Suppressor macrophage treated with lipopolysaccharide for 4 hours (primary cell): ENCODE data around the gene TMEM40.
A peak's percentile ranks its signal among the peaks of the same experiment; 100 is the strongest.
"Not testable (repeated sequence)": the region's sequence is repeated elsewhere in the genome, so short reads cannot be mapped to it uniquely, and the experiment has no call there.

ENCODE experiments used
- DNase-seq: peaks from one replicate; pipeline ENCODE4 v3.0.0-alpha.2; 2020

The TMEM40 gene

GRCh38 chr3:12759097-12759679, at the start of gene TMEM40:
Gene TMEM40 (minus strand): TSS chr3:12759259. CDS start chr3:12749832, 9,427 bp downstream.
- no peak for DNase-seq

- DNase-seq = no peak
These were observed 49.5 kb upstream of the TMEM40 start for GRCh38 chr3:12808587-12808986.

- DNase-seq = no peak
These were observed 48.7 kb upstream of the TMEM40 start for GRCh38 chr3:12807601-12808359.

GRCh38 chr3:12807066-12807465, 48.0 kb upstream of the TMEM40 start:
- DNase-seq = no peak

- DNase-seq = no peak
These were observed 44.3 kb upstream of the TMEM40 start for GRCh38 chr3:12803371-12803770.

- DNase-seq = no peak
These were observed 40.7 kb upstream of the TMEM40 start for GRCh38 chr3:12799525-12800440.

- no peak for DNase-seq
These were observed 39.6 kb upstream of the TMEM40 start for GRCh38 chr3:12798559-12799179.

- no peak for DNase-seq
These were observed 39.0 kb upstream of the TMEM40 start for GRCh38 chr3:12797892-12798558.

GRCh38 chr3:12797124-12797891, 38.2 kb upstream of the TMEM40 start:
- no peak for DNase-seq

GRCh38 chr3:12796171-12797123, 37.4 kb upstream of the TMEM40 start, which contains the start of gene CAND2:
Gene CAND2 (plus strand): TSS chr3:12796680. CDS start chr3:12796721, 41 bp downstream.
- peak; percentile 19 for DNase-seq

GRCh38 chr3:12793701-12794100, 34.6 kb upstream of the TMEM40 start:
- DNase-seq = no peak

- peak; percentile 23 for DNase-seq
These were observed 32.4 kb upstream of the TMEM40 start for GRCh38 chr3:12791430-12791829.

- DNase-seq = not testable (repeated sequence)
These were observed 29.1 kb upstream of the TMEM40 start for GRCh38 chr3:12787967-12788690.

GRCh38 chr3:12787346-12787745, 28.3 kb upstream of the TMEM40 start:
- DNase-seq = peak; percentile 46

- DNase-seq = no peak
These were observed 26.0 kb upstream of the TMEM40 start for GRCh38 chr3:12785096-12785495.

- DNase-seq = peak; percentile 8
These were observed 23.2 kb upstream of the TMEM40 start for GRCh38 chr3:12782172-12782815.

GRCh38 chr3:12780751-12781150, 21.7 kb upstream of the TMEM40 start:
- DNase-seq = no peak

- DNase-seq = no peak
These were observed 18.1 kb upstream of the TMEM40 start for GRCh38 chr3:12777171-12777570.

GRCh38 chr3:12775970-12776369, 16.9 kb upstream of the TMEM40 start:
- DNase-seq = not testable (repeated sequence)
